Measurements from ENCODE around the gene CD151.

CD151 gene

DNA sequence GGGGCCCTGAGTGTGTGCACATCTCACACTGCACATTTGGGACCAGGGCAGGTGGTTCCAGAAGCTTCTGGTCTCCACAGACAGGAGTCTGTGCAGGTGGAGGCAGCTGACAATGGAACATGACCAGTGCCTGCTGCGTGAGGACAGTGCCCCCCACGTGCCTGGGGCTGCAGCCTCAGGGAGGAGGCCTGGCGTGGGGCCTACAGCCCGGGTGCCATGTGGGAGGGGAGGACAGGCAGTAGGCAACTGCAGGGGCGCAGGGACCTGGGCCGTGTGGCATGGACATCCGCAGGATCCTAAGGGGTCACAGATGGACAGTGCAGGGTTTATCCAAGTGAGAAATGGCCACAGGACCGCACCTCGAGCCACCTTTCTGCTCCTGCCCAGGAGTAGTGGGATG is 38.7 kb downstream of the CD151 start:
- DNase-seq (ENCODE audit: low spot score): no peak

GRCh38 chr11:872799-873198 is 40.0 kb downstream of the CD151 start:
- no peak for DNase-seq (ENCODE audit: low spot score)

DNA sequence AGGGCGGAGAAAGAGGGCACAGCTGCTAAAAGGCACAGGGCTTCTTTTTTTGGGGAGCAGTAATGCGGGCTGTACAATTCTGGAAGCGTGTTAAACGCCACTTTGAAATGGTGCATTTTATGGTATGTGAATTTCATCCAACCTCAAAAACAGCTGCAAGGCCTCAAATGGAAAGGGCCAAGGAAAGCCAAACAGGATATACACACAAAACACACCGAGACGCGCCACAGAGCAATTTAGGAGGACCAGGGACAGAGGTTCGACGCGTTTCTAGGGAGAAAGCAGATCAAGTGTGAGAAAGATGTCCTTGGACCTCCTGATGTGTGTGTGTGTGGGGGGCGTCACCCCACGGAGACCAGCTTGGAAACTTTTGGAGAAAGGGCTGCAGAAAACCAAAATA is 41.0 kb downstream of the CD151 start:
- no peak for DNase-seq (ENCODE audit: low spot score)

GRCh38 chr11:875203-875602 is 42.5 kb downstream of the CD151 start:
- no peak for DNase-seq (ENCODE audit: low spot score)

GRCh38 chr11:875769-876301 is 43.1 kb downstream of the CD151 start:
- DNase-seq (ENCODE audit: low spot score): no peak

- DNase-seq (ENCODE audit: low spot score): no peak
Observed at GRCh38 chr11:876545-876944, 43.8 kb downstream of the CD151 start.

DNA sequence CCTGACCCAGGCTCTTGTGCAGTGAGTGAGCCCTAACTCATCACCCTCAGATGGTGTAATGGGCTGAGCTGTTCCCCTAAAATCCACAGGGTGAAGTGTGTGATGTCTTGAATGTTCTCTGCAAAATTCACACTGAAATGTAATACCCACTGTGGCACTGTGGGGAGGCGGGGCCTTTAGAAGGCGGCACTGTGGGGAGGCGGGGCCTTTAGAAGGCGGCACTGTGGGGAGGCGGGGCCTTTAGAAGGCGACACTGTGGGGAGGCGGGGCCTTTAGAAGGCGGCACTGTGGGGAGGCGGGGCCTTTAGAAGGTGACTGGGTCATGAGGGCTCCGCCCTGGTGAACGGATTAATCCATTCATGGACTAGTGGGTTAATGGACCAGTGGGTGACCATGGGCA is 44.8 kb downstream of the CD151 start:
- DNase-seq (ENCODE audit: low spot score): no peak

- DNase-seq (ENCODE audit: low spot score): no peak
Observed at GRCh38 chr11:880447-880846, 47.7 kb downstream of the CD151 start.

DNA sequence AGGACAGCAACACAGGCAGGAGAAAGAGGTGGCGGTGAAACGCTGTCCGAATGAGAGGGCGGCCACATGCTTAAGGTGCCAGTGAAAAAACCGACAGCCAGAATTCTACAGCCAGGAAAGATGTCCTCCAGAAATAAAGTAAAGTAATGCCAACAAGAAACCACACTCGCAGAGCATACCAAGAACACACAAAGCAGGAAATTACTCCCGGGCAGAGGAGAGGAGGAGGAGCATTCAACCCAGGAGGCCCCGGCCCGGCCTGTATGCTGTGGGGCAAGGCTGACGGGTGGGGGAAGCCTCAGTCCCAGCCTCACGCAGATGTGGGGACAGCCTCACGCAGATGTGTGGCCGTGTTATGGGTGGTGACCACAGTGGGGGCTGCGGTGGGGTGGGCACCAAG is 49.8 kb downstream of the CD151 start:
- no peak for DNase-seq (ENCODE audit: low spot score)

- no peak for DNase-seq (ENCODE audit: low spot score)
Observed at GRCh38 chr11:883527-883926, 50.8 kb downstream of the CD151 start.

GRCh38 chr11:884578-885070 is 51.9 kb downstream of the CD151 start:
- no peak for DNase-seq (ENCODE audit: low spot score)

DNA sequence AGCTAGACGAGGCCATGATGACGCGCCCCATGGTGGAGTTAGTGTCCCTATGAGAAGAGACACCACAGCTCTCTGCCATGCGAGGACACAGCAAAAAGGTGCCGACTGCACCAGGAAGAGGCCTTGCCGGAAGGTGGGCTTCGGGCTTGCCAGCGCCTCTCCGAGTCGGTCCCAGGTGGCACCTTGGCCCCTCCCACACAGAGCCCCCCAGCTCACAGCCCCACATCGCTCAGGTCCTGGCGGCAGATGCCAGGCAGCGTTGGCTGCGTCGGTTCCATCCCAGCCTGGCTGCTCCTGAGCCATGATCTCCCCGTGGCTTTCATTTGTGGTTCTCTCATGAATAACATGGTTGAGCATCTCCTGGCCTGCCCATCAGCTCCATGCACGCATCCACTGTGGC is 53.8 kb downstream of the CD151 start:
- no peak for DNase-seq (ENCODE audit: low spot score)

DNA sequence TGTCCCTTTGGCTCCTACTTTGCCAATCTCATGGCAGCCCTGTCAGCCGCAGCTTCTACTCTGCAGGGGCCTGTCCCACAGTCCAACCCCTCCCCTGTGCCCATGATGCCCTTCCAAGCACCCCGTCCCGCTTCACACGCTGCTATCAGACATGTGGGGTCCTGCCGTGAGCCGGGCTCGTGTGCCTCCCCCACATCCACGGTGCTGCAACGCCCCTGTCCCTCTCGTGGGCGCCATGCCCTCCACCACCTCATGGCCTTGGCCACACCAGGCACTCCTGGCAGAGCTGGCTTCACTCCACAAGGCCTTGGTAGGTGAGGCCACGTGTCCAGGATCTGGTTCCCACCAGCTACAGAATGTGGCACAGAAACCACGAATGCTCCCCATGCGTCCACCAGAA is 54.8 kb downstream of the CD151 start:
- no peak for DNase-seq (ENCODE audit: low spot score)

Measured in CD4-positive, alpha-beta T cell treated with Interleukin-15 for 4 hours (primary cell).